Transverse colon (tissue), 4 donors: ENCODE measurements around the gene DNMBP. TPM values are rescaled to one million over a fixed set of nuclear protein-coding genes. Genes with fewer than 3 reads are reported as not detected.

Source experiments
- DNase-seq: peaks from one replicate; pipeline ENCODE4 v3.0.0-alpha.2; 2019
- H3K27ac ChIP-seq, 4 donors: fragments of 200-600 bp; sonication (generic); 2 replicates each; pipeline ENCODE4 v1.5.1; 2016 to 2018; ENCODE audit warnings: inconsistent platforms in 4 of 4
- H3K27me3 ChIP-seq: fragments of 200-600 bp; sonication (generic); 2 replicates; pipeline ENCODE4 v1.5.1; 2017; ENCODE audit warnings: inconsistent platforms
- H3K36me3 ChIP-seq, 4 donors: fragments of 200-600 bp; sonication (generic); 2 replicates each; pipeline ENCODE4 v1.5.1; 2017 to 2019; ENCODE audit warnings: inconsistent platforms in 4 of 4
- H3K4me1 ChIP-seq, 4 donors: fragments of 200-600 bp; sonication (generic); 2 replicates each; pipeline ENCODE4 v1.5.1; 2017 to 2020; ENCODE audit warnings: inconsistent platforms in 4 of 4
- H3K4me3 ChIP-seq, 4 donors: fragments of 200-600 bp; sonication (generic); 1 replicate in 1 of 4; 2 replicates in 3 of 4; pipeline versions ENCODE4 v1.5.1 to v1.6.1; 2017 to 2019; ENCODE audit warnings: inconsistent platforms in 4 of 4
- H3K9me3 ChIP-seq, 2 donors: fragments of 200-600 bp; sonication (generic); 2 replicates each; pipeline ENCODE4 v1.5.1; 2017 to 2019; ENCODE audit warnings: inconsistent platforms in 2 of 2
- EP300 ChIP-seq: sonication (generic); formaldehyde crosslinking; IDR thresholded peaks from one replicate; pipeline ENCODE4 v1.6.1; 2017; ENCODE audit warnings: antibody characterized with exemption, low read depth
- POLR2A ChIP-seq: fragments of 450-650 bp; IDR thresholded peaks from one replicate; pipeline ENCODE4 v1.6.1; 2016; ENCODE audit warnings: antibody characterized with exemption, mild to moderate bottlenecking, moderate library complexity
- POLR2AphosphoS5 ChIP-seq, 3 donors: sonication (generic); formaldehyde crosslinking; IDR thresholded peaks; one replicate each; pipeline ENCODE4 v1.6.1; 2016; ENCODE audit warnings: antibody characterized with exemption in 3 of 3
- WGBS, 2 donors: methylation state at CpG; one replicate each; pipeline ENCODE4 v1.1.5; 2018; ENCODE audit warnings: low coverage in 1 of 2; 5-methylcytosine and 5-hydroxymethylcytosine counted together
- in situ Hi-C, 4 donors: fragments of 200-750 bp; cut with MboI; loops; one replicate each; pipeline versions ENCODE4 v1.15.0 to v1.15.1; 2017; ENCODE audit warnings: low sequenced_read_pairs in 3 of 4, low pct_ligation_motif_present in 1 of 4, low pct_unique_long_range_greater_than_20kb in 1 of 4
- intact Hi-C: fragments of 100-400 bp; cut with DNase I; formaldehyde crosslinking; loops from one replicate; pipeline ENCODE4 v1.15.1; 2023; ENCODE audit warnings: low total_unique reads
- total RNA-seq, 4 donors: library from RNA; depleted of rRNA; stranded (reverse); fragments of >200 nt; gene quantifications; one replicate each; pipeline ENCODE4 v1.1.0, GENCODE V29; 2016
- TF ChIP-seq, protein P1 (sequence below), 5 experiments: fragments of 200-600 bp in 3 of 5; fragments of 450-650 bp in 2 of 5; sonication (generic) in 3 of 5; IDR thresholded peaks; 1 replicate in 2 of 5; 2 replicates in 3 of 5; pipeline ENCODE4 v1.5.1; 2016 to 2017; ENCODE audit warnings: antibody characterized with exemption in 5 of 5, inconsistent platforms in 3 of 5, mild to moderate bottlenecking in 2 of 5, moderate library complexity in 1 of 5

DNMBP gene
- total RNA-seq, 4 donors from 2014 or later, result 38.5 to 68.5 (median 48.0) TPM

DNA sequence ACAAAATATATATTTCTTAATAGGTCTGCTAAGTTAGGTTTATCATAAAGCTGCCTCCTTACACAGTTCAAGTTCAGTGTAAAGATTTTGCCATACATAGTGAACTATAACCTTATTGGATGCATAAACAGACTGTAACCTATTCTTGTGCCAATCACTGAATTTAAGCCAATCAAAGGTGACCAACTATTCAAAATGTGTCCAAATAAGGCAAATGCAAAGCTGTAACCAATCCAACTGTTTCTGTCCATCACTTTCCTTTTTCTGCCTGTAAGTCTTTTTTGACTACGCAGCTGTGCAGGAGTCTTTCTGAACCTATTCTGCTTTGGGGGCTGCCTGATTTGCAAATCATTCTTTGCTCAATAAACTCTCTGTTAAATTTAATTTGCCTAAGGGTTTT is 11.6 kb upstream of the DNMBP start:
- in situ Hi-C loops, result no loop called here

GRCh38 chr10:100020886-100021253 is 11.1 kb upstream of the DNMBP start:
- WGBS, 2 donors, result 70% methylated on average over 11 of the region's 11 CpGs; no CpG with 5 or more reads in 1 of the 2 donors
- H3K36me3 ChIP-seq, result no peaks in the 10 kb centered on the region
- no peaks in the 10 kb centered on the region for H3K9me3 ChIP-seq
- in situ Hi-C loops, result no loop called here
- intact Hi-C loops, result no loop called here
- H3K4me3 ChIP-seq, result no peak overlapping the region
- no peaks in the 10 kb centered on the region for H3K4me1 ChIP-seq
- no peak overlapping the region for H3K27ac ChIP-seq
- TF ChIP-seq, protein P1, sequence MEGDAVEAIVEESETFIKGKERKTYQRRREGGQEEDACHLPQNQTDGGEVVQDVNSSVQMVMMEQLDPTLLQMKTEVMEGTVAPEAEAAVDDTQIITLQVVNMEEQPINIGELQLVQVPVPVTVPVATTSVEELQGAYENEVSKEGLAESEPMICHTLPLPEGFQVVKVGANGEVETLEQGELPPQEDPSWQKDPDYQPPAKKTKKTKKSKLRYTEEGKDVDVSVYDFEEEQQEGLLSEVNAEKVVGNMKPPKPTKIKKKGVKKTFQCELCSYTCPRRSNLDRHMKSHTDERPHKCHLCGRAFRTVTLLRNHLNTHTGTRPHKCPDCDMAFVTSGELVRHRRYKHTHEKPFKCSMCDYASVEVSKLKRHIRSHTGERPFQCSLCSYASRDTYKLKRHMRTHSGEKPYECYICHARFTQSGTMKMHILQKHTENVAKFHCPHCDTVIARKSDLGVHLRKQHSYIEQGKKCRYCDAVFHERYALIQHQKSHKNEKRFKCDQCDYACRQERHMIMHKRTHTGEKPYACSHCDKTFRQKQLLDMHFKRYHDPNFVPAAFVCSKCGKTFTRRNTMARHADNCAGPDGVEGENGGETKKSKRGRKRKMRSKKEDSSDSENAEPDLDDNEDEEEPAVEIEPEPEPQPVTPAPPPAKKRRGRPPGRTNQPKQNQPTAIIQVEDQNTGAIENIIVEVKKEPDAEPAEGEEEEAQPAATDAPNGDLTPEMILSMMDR (IDR thresholded peaks at IDR 0.05), result no peak
- TF ChIP-seq POLR2A, result no peak
- TF ChIP-seq POLR2AphosphoS5 (IDR thresholded peaks at IDR 0.05), result no peak
- TF ChIP-seq EP300, result no peak
- no peaks in the 10 kb centered on the region for H3K27me3 ChIP-seq
- DNase-seq, result no peak

More for the DNA sequence above, 11.6 kb upstream of the DNMBP start:
- no peaks in the 10 kb centered on the region for H3K9me3 ChIP-seq
- H3K4me3 ChIP-seq, result no peak overlapping the region
- no peak for DNase-seq
- intact Hi-C loops, result no loop called here
- no peaks in the 10 kb centered on the region for H3K36me3 ChIP-seq
- TF ChIP-seq POLR2A (no peak), EP300 (no peak), POLR2AphosphoS5 (IDR thresholded peaks at IDR 0.05) (no peak)
- TF ChIP-seq, protein P1 (IDR thresholded peaks at IDR 0.05), result no peak
- no peak overlapping the region for H3K27ac ChIP-seq
- H3K27me3 ChIP-seq, result no peaks in the 10 kb centered on the region
- no peaks in the 10 kb centered on the region for H3K4me1 ChIP-seq
- WGBS, 2 donors, result 75 to 85% methylated on average over 1 of the region's 1 CpG

GRCh38 chr10:100020142-100020885 is 10.6 kb upstream of the DNMBP start:
- Histone ChIP-seq H3K27me3 (no peaks in the 10 kb centered on the region), H3K9me3 (no peaks in the 10 kb centered on the region), H3K36me3 (no peaks in the 10 kb centered on the region), H3K4me3 (no peak overlapping the region), H3K4me1 (no peaks in the 10 kb centered on the region), H3K27ac (no peak overlapping the region)
- in situ Hi-C loops, result no loop called here
- WGBS, 2 donors, result 34 to 36% methylated on average over 3 to 5 of the region's 5 CpGs
- intact Hi-C loops, result no loop called here
- TF ChIP-seq POLR2AphosphoS5 (IDR thresholded peaks at IDR 0.05) (no peak), POLR2A (no peak), EP300 (no peak)
- TF ChIP-seq, protein P1 (IDR thresholded peaks at IDR 0.05), result no peak
- no peak for DNase-seq

GRCh38 chr10:100019787-100020141 is 10.0 kb upstream of the DNMBP start:
- in situ Hi-C loops, result no loop called here
- DNase-seq, result no peak
- no peaks in the 10 kb centered on the region for H3K27me3 ChIP-seq
- no peak overlapping the region for H3K27ac ChIP-seq
- H3K9me3 ChIP-seq, result no peaks in the 10 kb centered on the region
- WGBS, 2 donors, result 17 to 32% methylated on average over 1 to 3 of the region's 3 CpGs
- no peak for TF ChIP-seq EP300
- TF ChIP-seq POLR2A, result no peak
- intact Hi-C loops, result no loop called here
- no peaks in the 10 kb centered on the region for H3K4me1 ChIP-seq
- no peak overlapping the region for H3K4me3 ChIP-seq
- no peaks in the 10 kb centered on the region for H3K36me3 ChIP-seq
